H1 (cell line): ENCODE data around the gene RXRA. TPM values are rescaled to one million over a fixed set of nuclear protein-coding genes. Genes with fewer than 3 reads are reported as not detected.

Experiments
- CTCF ChIA-PET: fragments of 300-600 bp; sonication (Branson Sonifier 250); formaldehyde crosslinking; loops from one replicate; lab custom pipeline; 2021; ENCODE audit not compliant: partially characterized antibody; lab: Charles Lee
- POLR2A ChIA-PET: fragments of 300-600 bp; sonication (Branson Sonifier 250); formaldehyde crosslinking; loops from one replicate; lab custom pipeline; 2021; ENCODE audit warnings: inconsistent platforms; ENCODE audit not compliant: partially characterized antibody; lab: Charles Lee
- DNase-seq, 2 experiments: peaks; one replicate each; pipeline versions ENCODE4 v3.0.0 to v3.0.0-alpha.2; 2010 to 2022; ENCODE audit warnings: low spot score in 2 of 2, low read depth in 1 of 2, mixed read lengths in 1 of 2
- FAIRE-seq: peaks from 2 replicates; lab custom pipeline; 2011; peaks lifted over from hg19 to GRCh38; lab: Jason Lieb, UNC
- H2AFZ ChIP-seq: 2 replicates; pipeline ENCODE4 v1.8.1; 2012; ENCODE audit warnings: low read length, inconsistent platforms
- H2AK5ac ChIP-seq: 2 replicates; pipeline ENCODE4 v1.6.1; 2013; ENCODE audit warnings: low read depth, low read length
- H2BK120ac ChIP-seq: replicated peaks from 2 replicates; pipeline ENCODE3; 2013; ENCODE audit warnings: low read depth, low read length, inconsistent platforms
- H2BK12ac ChIP-seq: 2 replicates; pipeline ENCODE4 v1.6.1; 2013; ENCODE audit warnings: low read depth, low read length
- H2BK15ac ChIP-seq: 2 replicates; pipeline ENCODE4 v1.6.1; 2013; ENCODE audit warnings: low read length
- H2BK20ac ChIP-seq: 2 replicates; pipeline ENCODE4 v1.6.1; 2013; ENCODE audit warnings: low read length
- H2BK5ac ChIP-seq: 2 replicates; pipeline ENCODE4 v1.6.1; 2013; ENCODE audit warnings: low read depth, low read length
- H3K14ac ChIP-seq: 2 replicates; pipeline ENCODE4 v1.6.1; 2013; ENCODE audit warnings: inconsistent platforms; ENCODE audit not compliant: insufficient read length
- H3K18ac ChIP-seq: 2 replicates; pipeline ENCODE4 v1.6.1; 2013; ENCODE audit warnings: low read length; ENCODE audit errors: extremely low read depth
- H3K23ac ChIP-seq: 2 replicates; pipeline ENCODE4 v1.6.1; 2013; ENCODE audit warnings: inconsistent platforms; ENCODE audit not compliant: insufficient read length
- H3K23me2 ChIP-seq: 2 replicates; pipeline ENCODE4 v1.6.1; 2013; ENCODE audit warnings: low read depth, low read length
- H3K27ac ChIP-seq: 2 replicates; pipeline ENCODE4 v1.6.1; 2011; ENCODE audit warnings: low read depth, low read length, inconsistent platforms
- H3K27me3 ChIP-seq, 4 experiments: replicated peaks in 1 of 4; 1 replicate in 1 of 4; 2 replicates in 3 of 4; pipeline versions ENCODE4 v1.6.1 to v1.8.1; 2011 to 2013; ENCODE audit warnings: low read length in 3 of 4, mild to moderate bottlenecking in 3 of 4, inconsistent platforms in 2 of 4, mixed read lengths in 2 of 4, moderate library complexity in 1 of 4; ENCODE audit not compliant: control insufficient read depth in 3 of 4, insufficient read depth in 3 of 4; ENCODE audit errors: extremely low read depth in 1 of 4
- H3K36me3 ChIP-seq, 4 experiments: 2 replicates each; pipeline versions ENCODE4 v1.6.1 to v1.8.1; 2011 to 2013; ENCODE audit warnings: mild to moderate bottlenecking in 4 of 4, low read length in 3 of 4, moderate library complexity in 2 of 4, control low read depth in 1 of 4, inconsistent platforms in 1 of 4; ENCODE audit not compliant: insufficient read depth in 4 of 4, control insufficient read depth in 2 of 4
- H3K4ac ChIP-seq: replicated peaks from 2 replicates; pipeline ENCODE3; 2013; ENCODE audit warnings: low read length, low read depth, mixed read lengths, inconsistent platforms; ENCODE audit not compliant: insufficient read length
- H3K4me1 ChIP-seq, 4 experiments: replicated peaks in 1 of 4; 1 replicate in 1 of 4; 2 replicates in 3 of 4; pipeline versions ENCODE4 v1.6.1 to v1.8.1; 2011 to 2013; ENCODE audit warnings: low read length in 3 of 4, inconsistent platforms in 2 of 4, mixed read lengths in 1 of 4; ENCODE audit not compliant: insufficient read depth in 4 of 4, control insufficient read depth in 3 of 4
- H3K4me2 ChIP-seq, 2 experiments: 2 replicates each; pipeline versions ENCODE4 v1.6.1 to v1.8.1; 2011 to 2013; ENCODE audit warnings: low read depth in 2 of 2, low read length in 2 of 2, control low read depth in 1 of 2, inconsistent platforms in 1 of 2, mild to moderate bottlenecking in 1 of 2; ENCODE audit not compliant: insufficient read depth in 1 of 2
- H3K4me3 ChIP-seq, 4 experiments: fragments of 200-600, 300-600 bp in 1 of 4; sonication (generic), shearing (Covaris generic), sonication (Bioruptor Twin) in 1 of 4; 2 replicates each; pipeline versions ENCODE4 v1.5.1 to v1.8.1; 2011 to 2016; ENCODE audit warnings: low read length in 4 of 4, low read depth in 3 of 4, control low read depth in 2 of 4, inconsistent platforms in 2 of 4, mild to moderate bottlenecking in 2 of 4, mixed read lengths in 1 of 4, moderate library complexity in 1 of 4; ENCODE audit not compliant: insufficient read depth in 2 of 4; ENCODE audit errors: extremely low read depth in 1 of 4
- H3K56ac ChIP-seq: replicated peaks from 2 replicates; pipeline ENCODE3; 2013; ENCODE audit warnings: low read depth, mild to moderate bottlenecking, mixed read lengths, low read length, inconsistent platforms; ENCODE audit not compliant: insufficient read length
- H3K79me1 ChIP-seq: 2 replicates; pipeline ENCODE4 v1.6.1; 2013; ENCODE audit warnings: low read depth, low read length, control low read depth
- H3K79me2 ChIP-seq, 2 experiments: 2 replicates each; pipeline versions ENCODE4 v1.6.1 to v1.8.1; 2012 to 2013; ENCODE audit warnings: low read length in 2 of 2, mild to moderate bottlenecking in 2 of 2, inconsistent platforms in 1 of 2; ENCODE audit not compliant: insufficient read depth in 2 of 2, control insufficient read depth in 1 of 2
- H3K9ac ChIP-seq, 4 experiments: replicated peaks in 1 of 4; 1 replicate in 1 of 4; 2 replicates in 3 of 4; pipeline versions ENCODE4 v1.6.1 to v1.8.1; 2011 to 2013; ENCODE audit warnings: low read depth in 3 of 4, low read length in 3 of 4, control low read depth in 2 of 4, mild to moderate bottlenecking in 2 of 4, moderate library complexity in 2 of 4, inconsistent platforms in 1 of 4; ENCODE audit errors: extremely low read depth in 1 of 4
- H3K9me3 ChIP-seq, 2 experiments: 2 replicates each; pipeline versions ENCODE4 v1.6.1 to v1.8.1; 2012 to 2013; ENCODE audit warnings: mild to moderate bottlenecking in 2 of 2, moderate library complexity in 2 of 2, control low read depth in 1 of 2, inconsistent platforms in 1 of 2, low read depth in 1 of 2, low read length in 1 of 2, mixed read lengths in 1 of 2; ENCODE audit not compliant: insufficient read depth in 2 of 2
- H4K20me1 ChIP-seq, 2 experiments: replicated peaks in 1 of 2; 2 replicates each; pipeline versions ENCODE3 to v1.8.1; 2011 to 2013; ENCODE audit warnings: inconsistent platforms in 2 of 2, low read length in 2 of 2, mild to moderate bottlenecking in 1 of 2; ENCODE audit not compliant: insufficient read depth in 2 of 2, control insufficient read depth in 1 of 2
- H4K5ac ChIP-seq: 2 replicates; pipeline ENCODE4 v1.6.1; 2013; ENCODE audit warnings: low read length, low read depth, mixed read lengths, inconsistent platforms; ENCODE audit not compliant: insufficient read length
- H4K8ac ChIP-seq: 2 replicates; pipeline ENCODE4 v1.8.0; 2013; ENCODE audit warnings: mild to moderate bottlenecking, moderate library complexity, low read length, inconsistent platforms; ENCODE audit not compliant: insufficient read depth; ENCODE audit errors: extremely low read depth
- H4K91ac ChIP-seq: replicated peaks from 2 replicates; pipeline ENCODE3; 2013; ENCODE audit warnings: low read length, mixed read lengths, inconsistent platforms; ENCODE audit not compliant: insufficient read length
- ATF2 ChIP-seq: IDR thresholded peaks from 2 replicates; pipeline ENCODE4 v1.6.1; 2012; ENCODE audit warnings: low read length, inconsistent platforms
- CBX8 ChIP-seq: fragments of 300-800, 300-1000 bp; sonication (generic); IDR thresholded peaks from 2 replicates; pipeline ENCODE4 v1.7.1; 2016; ENCODE audit warnings: low read depth, low read length, borderline replicate concordance
- CEBPB ChIP-seq: IDR thresholded peaks from 2 replicates; pipeline ENCODE4 v1.6.1; 2012; ENCODE audit warnings: low read depth, low read length
- GABPA ChIP-seq: IDR thresholded peaks from 2 replicates; pipeline ENCODE4 v1.6.1; 2011; ENCODE audit warnings: mild to moderate bottlenecking, low read length, moderate library complexity, borderline replicate concordance; ENCODE audit not compliant: insufficient read depth
- GTF2F1 ChIP-seq: IDR thresholded peaks from 2 replicates; pipeline ENCODE4 v1.6.1; 2012; ENCODE audit warnings: low read depth, low read length, improper control_type of control experiment, borderline replicate concordance
- HDAC2 ChIP-seq, 2 experiments: fragments of 300-600 bp in 1 of 2; sonication (generic) in 1 of 2; IDR thresholded peaks; 2 replicates each; pipeline ENCODE4 v1.6.1; 2011 to 2012; ENCODE audit warnings: low read depth in 2 of 2, low read length in 2 of 2, mild to moderate bottlenecking in 2 of 2, moderate library complexity in 2 of 2, borderline replicate concordance in 1 of 2, inconsistent platforms in 1 of 2
- POLR2A ChIP-seq, 2 experiments: IDR thresholded peaks; 1 replicate in 1 of 2; 2 replicates in 1 of 2; pipeline ENCODE4 v1.6.1; 2011; ENCODE audit warnings: low read depth in 2 of 2, low read length in 2 of 2, mild to moderate bottlenecking in 2 of 2; ENCODE audit errors: control extremely low read depth in 1 of 2
- RBBP5 ChIP-seq: IDR thresholded peaks from 2 replicates; pipeline ENCODE4 v1.7.1; 2012; ENCODE audit warnings: low read depth, mild to moderate bottlenecking, inconsistent platforms, low read length, moderate library complexity, borderline replicate concordance
- RXRA ChIP-seq: IDR thresholded peaks from 2 replicates; pipeline ENCODE4 v1.6.1; 2011; ENCODE audit warnings: low read depth, mild to moderate bottlenecking, low read length, moderate library complexity; ENCODE audit not compliant: insufficient read depth
- SIRT6 ChIP-seq: IDR thresholded peaks from one replicate; pipeline ENCODE4 v1.7.1; 2012; ENCODE audit warnings: low read length, inconsistent platforms
- TCF12 ChIP-seq: IDR thresholded peaks from 2 replicates; pipeline ENCODE4 v1.6.1; 2011; ENCODE audit warnings: low read depth, mild to moderate bottlenecking, low read length
- TEAD4 ChIP-seq: IDR thresholded peaks from 2 replicates; pipeline ENCODE4 v1.6.1; 2012; ENCODE audit warnings: low read depth, low read length, inconsistent platforms, mixed read lengths
- WGBS, 2 experiments: shearing (Covaris generic) in 1 of 2; methylation state at CpG; one replicate each; pipeline versions ENCODE4 v1.1.6 to v1.1.7; 2013 to 2015; ENCODE audit warnings: low lambda C conversion rate in 2 of 2, mixed read lengths in 2 of 2, inconsistent platforms in 1 of 2, low coverage in 1 of 2, missing lambda C conversion rate in 1 of 2; ENCODE audit not compliant: insufficient replicate concordance in 2 of 2, insufficient coverage in 1 of 2, insufficient read length in 1 of 2; ENCODE audit errors: extremely low coverage in 1 of 2, missing lambda C conversion rate in 1 of 2; 5-methylcytosine and 5-hydroxymethylcytosine counted together
- polyA plus RNA-seq, 7 experiments: library from polyadenylated mRNA; depleted of rRNA in 3 of 7; stranded (reverse) in 5 of 7; unstranded in 2 of 7; fragments of >200 nt in 5 of 7; fragments of 200-250 nt in 2 of 7; gene quantifications; 1 replicate in 5 of 7; 2 replicates in 1 of 7; 4 replicates in 1 of 7; pipeline versions ENCODE4 v1.2.1 to v1.2.3, GENCODE V29; 2011 to 2013; ENCODE audit warnings: missing spikeins in 2 of 7, mixed read lengths in 2 of 7
- total RNA-seq: library from RNA; stranded (reverse); fragmentation: NEBNext Ultra II Directional; extraction: Animal tissue kit (Norgen Biotek cat#: 25700); gene quantifications from 2 replicates; pipeline ENCODE4 v1.2.1, GENCODE V29; 2021

Gene RXRA
- total and polyA plus RNA-seq, 2 of the 8 experiments (the other 6 are each of a cell fraction or from before 2014, with no cell fraction given) = 9.8 to 29.4 TPM

GRCh38 chr9:134297083-134297410 is 29.2 kb upstream of the RXRA start (continued):
- TF ChIP-seq TCF12 = no peak

GRCh38 chr9:134297576-134297975 is 28.7 kb upstream of the RXRA start:
- Histone ChIP-seq H2BK12ac (no peak overlapping the region), H3K4me1 (peaks cover 0 to 12% (median 4%) of the 10 kb centered on the region in 4 experiments; a peak in 3 of 7 replicates), H3K9me3 (no peaks in the 10 kb centered on the region), H3K79me1 (no peaks in the 10 kb centered on the region), H3K14ac (no peak overlapping the region), H3K4ac (no peak overlapping the region), H3K36me3 (no peaks in the 10 kb centered on the region), H3K27ac (no peak overlapping the region), H2BK5ac (no peak overlapping the region), H4K91ac (no peak overlapping the region), H3K4me3 (no peak overlapping the region), H4K8ac (no peak overlapping the region), H2AK5ac (no peak overlapping the region), H3K27me3 (no peaks in the 10 kb centered on the region), H4K5ac (no peak overlapping the region), H4K20me1 (no peaks in the 10 kb centered on the region), H3K23me2 (no peaks in the 10 kb centered on the region), H2BK120ac (no peak overlapping the region), H3K23ac (no peak overlapping the region), H3K56ac (no peak overlapping the region), H3K4me2 (no peak overlapping the region), H2BK20ac (no peak overlapping the region), H2AFZ (no peak overlapping the region), H2BK15ac (no peak overlapping the region), H3K18ac (no peak overlapping the region), H3K9ac (no peak overlapping the region), H3K79me2 (no peaks in the 10 kb centered on the region)
- FAIRE-seq (no peak), DNase-seq (no peak)
- WGBS, 2 experiments = 92% methylated on average over 9 of the region's 9 CpGs; no CpG with 5 or more reads in 1 of the 2 experiments
- CTCF ChIA-PET = no interaction called here
- POLR2A ChIA-PET = no interaction called here
- TF ChIP-seq POLR2A (IDR thresholded peaks at IDR 0.05; ENCODE audit: control extremely low read depth in 1 of 2, low read depth in 2 of 2, low read length in 2 of 2) (no peak), GABPA (no peak), CEBPB (no peak), CBX8 (no peak), TEAD4 (no peak), SIRT6 (no peak), HDAC2 (IDR thresholded peaks at IDR 0.05; ENCODE audit: borderline replicate concordance in 1 of 2, low read depth in 2 of 2, low read length in 2 of 2) (no peak), RXRA (no peak), GTF2F1 (no peak), ATF2 (no peak), RBBP5 (no peak)
